LNCAP (cell line): Measurements from ENCODE around the gene ATG4D.

Experiments
- TF ChIP-seq, protein P1 (sequence below): fragments of 450-650 bp; IDR thresholded peaks from 2 replicates; pipeline ENCODE4 v1.5.1; 2017; ENCODE audit warnings: mild to moderate bottlenecking

Gene ATG4D

GRCh38 chr19:10521461-10522171 is 22.1 kb upstream of the ATG4D start:
- TF ChIP-seq, protein P1, sequence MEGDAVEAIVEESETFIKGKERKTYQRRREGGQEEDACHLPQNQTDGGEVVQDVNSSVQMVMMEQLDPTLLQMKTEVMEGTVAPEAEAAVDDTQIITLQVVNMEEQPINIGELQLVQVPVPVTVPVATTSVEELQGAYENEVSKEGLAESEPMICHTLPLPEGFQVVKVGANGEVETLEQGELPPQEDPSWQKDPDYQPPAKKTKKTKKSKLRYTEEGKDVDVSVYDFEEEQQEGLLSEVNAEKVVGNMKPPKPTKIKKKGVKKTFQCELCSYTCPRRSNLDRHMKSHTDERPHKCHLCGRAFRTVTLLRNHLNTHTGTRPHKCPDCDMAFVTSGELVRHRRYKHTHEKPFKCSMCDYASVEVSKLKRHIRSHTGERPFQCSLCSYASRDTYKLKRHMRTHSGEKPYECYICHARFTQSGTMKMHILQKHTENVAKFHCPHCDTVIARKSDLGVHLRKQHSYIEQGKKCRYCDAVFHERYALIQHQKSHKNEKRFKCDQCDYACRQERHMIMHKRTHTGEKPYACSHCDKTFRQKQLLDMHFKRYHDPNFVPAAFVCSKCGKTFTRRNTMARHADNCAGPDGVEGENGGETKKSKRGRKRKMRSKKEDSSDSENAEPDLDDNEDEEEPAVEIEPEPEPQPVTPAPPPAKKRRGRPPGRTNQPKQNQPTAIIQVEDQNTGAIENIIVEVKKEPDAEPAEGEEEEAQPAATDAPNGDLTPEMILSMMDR = no peak

- TF ChIP-seq, protein P1 = no peak
These were observed 20.5 kb upstream of the ATG4D start for GRCh38 chr19:10523135-10523636.

- TF ChIP-seq, protein P1 = no peak
These were observed 18.1 kb upstream of the ATG4D start for GRCh38 chr19:10525636-10526035.

GRCh38 chr19:10532457-10532856 is 11.2 kb upstream of the ATG4D start:
- TF ChIP-seq, protein P1 = no peak

- TF ChIP-seq, protein P1 = no peak
These were observed 9.9 kb upstream of the ATG4D start for GRCh38 chr19:10533646-10534386.

DNA sequence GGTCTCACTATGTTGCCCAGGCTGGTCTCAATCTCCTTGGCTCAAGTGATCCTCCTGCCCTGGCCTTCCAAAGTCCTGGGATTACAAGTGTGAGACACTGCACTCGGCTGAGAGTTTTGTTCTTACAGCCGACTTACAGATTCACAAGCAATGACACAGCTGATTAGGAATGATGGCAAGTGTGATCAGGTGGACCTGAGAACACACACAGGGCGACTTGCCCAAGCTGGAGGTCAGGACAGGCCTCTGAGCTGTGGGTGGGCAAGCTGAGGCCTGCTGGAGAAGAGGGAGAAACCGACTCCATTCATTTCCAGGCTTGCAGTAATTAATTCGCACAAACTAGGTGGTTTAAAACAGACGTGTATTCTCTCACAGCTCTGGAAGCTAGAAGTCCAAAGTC is 8.1 kb upstream of the ATG4D start:
- TF ChIP-seq, protein P1 = no peak

GRCh38 chr19:10537668-10538067 is 6.0 kb upstream of the ATG4D start:
- TF ChIP-seq, protein P1 = no peak
